ENCODE measurements around the gene FLT3.
"Not testable (repeated sequence)": the region's sequence is repeated elsewhere in the genome, so short reads cannot be mapped to it uniquely, and the experiment has no call there.

FLT3 gene

DNA sequence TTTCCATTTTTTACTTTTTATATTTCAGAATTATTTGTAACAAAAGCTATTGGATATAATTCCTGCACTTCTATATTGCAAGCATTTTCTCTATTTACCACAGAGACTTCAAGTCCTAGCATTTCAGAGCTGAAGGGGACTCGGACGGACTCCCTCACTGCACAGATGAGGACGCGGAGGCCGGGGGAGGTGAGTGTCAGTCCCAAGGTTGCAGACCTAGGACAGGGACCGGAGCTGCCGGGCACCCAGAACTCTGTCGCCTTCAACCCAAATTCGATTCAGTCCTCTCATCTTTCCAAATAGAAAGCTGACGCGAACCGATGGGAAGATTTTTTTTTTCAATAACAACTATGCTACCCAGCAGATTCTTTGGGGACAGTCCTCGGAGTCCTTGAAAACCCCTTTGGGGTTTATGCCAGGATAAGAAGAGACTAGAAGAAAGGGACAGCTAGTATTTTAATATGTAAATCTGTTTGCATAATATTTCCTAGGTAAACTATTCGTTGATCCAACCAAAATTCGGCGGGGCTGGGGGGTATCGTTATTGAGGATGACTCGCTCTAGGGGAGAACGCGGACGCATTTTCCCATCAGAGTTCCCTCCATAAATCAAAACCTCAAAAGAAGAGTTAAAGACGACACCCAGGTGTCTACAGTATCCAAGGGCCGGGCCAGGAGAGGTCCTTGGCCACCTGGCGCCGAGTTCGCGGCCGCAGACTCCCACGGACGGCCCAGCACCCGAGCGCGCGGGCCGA lies 803 bp downstream of the FLT3 start:
- no peak for DNase-seq

DNA sequence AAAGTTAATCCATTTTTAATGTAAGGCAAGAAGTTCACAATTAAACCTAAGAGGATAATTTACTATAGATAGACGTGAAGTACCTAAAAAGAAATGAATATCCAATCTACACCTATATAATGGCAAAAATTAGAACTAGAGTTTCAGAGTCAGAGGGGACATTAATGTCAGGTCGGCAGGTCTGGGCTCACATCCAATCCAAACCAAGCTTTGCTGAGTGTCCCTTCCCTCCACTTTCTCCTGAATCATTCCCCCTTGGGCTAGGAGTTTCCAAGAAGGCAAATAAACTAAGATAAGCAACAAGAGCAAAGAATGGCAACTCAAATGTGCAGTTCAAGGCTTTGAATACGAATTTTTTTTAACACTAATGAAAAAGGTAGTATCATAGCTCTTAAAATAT lies 2.9 kb downstream of the FLT3 start:
- DNase-seq, result no peak

DNA sequence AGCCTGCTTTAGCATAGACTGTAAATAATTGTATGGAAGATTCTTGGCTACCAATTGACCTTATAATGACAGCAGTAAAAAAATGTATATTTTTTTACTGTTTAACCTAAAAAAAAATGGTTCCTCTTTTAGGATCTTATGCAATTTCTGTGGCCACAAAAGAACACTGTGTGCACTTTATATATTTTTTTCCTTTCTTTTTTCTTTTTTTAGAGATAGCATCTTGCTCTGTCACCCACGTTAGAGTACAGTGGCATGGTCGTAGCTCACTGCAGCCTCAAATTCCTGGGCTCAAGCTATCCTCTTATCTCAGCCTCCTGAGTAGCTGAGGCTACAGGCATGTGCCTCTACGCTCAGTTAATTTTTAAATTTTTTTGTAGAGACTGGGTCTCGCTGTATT lies 6.1 kb downstream of the FLT3 start:
- no peak for DNase-seq

DNA sequence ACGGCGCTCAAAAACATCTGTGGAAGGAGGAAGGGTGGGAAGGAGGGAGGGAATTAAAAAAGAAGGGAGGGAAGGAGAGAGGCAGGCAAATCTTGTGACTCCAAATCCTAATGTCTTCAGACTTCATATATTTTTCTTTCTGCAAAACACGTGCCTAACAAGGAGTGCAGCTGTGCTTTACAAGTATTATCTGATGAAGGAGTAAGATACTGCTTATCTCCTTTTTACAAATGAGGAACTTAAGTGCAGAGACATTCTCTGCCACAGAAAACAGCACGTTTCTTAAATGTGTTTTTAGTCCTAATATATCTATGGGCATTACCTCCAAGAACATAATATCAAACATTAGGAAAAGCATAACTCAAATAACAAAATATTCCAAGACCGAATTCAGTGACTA lies 6.5 kb downstream of the FLT3 start:
- no peak for DNase-seq

DNA sequence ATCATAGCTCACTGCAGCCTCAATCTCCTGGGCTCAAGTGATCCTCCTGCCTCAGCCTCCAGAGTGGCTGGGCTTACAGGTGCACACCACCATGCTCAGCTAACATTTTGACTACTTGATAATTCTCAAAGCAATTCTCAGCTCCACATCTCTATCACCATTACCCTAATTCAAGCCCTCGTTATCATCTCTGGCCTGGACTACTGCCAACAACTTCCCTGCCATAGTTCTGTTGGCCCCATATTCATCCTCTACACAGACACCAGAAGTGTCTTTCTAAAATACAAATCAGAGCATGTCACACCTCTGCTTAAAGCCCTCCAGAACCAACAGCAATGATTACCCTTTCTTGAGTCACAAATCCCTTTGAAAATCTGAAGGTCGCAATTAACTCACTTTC lies 7.9 kb downstream of the FLT3 start:
- no peak for DNase-seq

DNA sequence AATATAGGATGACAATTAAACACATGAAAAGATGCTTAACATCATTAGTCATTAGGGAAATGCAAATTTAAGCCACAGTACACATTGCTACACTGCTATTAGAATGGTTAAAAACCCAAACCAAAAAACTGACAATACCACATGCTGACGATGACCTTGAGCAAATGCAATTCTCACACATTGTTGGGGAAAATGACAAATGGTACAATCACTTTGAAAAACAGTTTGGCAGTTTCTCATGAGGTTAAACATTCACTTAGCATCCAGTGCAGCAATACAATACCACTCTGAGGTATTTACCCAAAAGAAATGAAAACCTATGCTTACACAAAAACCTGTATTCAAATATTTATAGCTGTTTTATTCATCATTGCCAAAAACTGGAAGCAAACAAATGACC lies 11.3 kb downstream of the FLT3 start:
- no peak for DNase-seq

DNA sequence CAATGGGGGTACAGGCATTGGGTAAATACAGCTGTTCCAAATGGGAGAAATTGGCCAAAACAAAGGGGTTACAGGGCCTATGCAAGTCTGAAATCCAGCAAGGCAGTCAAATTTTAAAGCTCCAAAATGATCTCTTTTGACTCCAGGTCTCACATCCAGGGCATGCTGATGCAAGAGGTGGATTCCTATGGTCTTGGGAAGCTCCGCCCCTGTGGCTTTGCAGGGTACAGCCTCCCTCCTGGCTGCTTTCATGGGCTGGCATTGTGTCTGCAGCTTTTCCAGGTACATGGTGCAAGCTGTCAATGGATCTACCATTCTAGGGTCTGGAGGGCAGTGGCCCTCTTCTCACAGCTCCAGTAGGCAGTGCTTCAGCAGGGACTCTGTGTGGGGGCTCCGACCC lies 22.6 kb downstream of the FLT3 start:
- not testable (repeated sequence) for DNase-seq

DNA sequence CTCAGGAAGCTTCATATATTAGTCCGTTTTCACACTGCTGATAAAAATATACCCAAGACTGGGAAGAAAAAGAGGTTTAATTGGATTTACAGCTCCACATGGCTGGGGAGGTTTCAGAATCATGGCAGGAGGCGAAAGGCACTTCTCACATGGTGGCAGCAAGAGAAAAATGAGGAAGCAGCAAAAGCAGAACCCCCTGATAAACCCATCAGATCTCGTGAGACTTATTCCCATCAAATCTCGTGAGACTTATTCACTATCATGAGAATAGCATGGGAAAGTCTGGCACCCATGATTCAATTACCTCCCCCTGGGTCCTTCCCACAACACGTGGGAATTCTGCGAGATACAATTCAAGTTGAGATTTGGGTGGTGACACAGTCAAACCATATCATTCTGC lies 23.1 kb downstream of the FLT3 start:
- no peak for DNase-seq

DNA sequence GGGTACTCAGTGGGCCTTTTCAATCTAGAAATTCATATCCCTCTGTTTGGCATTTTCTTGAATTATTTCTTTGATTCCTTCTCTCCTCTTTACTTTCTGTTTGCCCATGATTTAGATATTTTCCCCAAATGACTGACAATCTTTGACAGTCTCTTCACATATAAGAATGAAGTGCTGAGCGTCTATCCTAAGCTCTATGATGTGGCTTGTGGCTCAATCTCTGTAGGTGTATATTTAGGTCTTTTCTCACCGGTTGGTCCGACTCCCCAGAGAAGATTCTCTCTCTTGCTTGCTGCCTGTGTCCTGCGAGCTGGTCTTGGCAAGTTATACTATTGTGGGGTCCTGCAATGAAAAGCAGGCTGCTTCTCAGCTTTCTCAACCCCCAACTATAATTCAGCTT lies 29.0 kb downstream of the FLT3 start:
- no peak for DNase-seq

DNA sequence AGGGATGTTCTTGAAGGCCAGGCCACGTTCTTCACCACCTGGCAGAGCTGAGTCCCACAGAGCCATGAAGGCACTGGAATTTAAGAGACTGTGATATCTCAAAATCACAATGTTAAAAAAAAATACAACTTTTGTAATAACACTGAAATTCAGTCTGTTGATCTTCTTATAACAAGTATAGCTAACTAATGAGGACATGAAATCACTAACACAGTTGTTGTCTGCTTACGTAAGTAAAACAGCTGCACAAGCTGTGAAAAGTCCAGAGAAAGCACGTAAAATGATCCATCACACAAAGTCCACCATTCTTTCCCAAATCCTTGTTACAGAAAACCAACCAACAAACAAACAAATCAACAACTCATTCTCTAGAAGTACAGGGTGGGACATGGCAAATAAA lies 32.9 kb downstream of the FLT3 start:
- no peak for DNase-seq

DNA sequence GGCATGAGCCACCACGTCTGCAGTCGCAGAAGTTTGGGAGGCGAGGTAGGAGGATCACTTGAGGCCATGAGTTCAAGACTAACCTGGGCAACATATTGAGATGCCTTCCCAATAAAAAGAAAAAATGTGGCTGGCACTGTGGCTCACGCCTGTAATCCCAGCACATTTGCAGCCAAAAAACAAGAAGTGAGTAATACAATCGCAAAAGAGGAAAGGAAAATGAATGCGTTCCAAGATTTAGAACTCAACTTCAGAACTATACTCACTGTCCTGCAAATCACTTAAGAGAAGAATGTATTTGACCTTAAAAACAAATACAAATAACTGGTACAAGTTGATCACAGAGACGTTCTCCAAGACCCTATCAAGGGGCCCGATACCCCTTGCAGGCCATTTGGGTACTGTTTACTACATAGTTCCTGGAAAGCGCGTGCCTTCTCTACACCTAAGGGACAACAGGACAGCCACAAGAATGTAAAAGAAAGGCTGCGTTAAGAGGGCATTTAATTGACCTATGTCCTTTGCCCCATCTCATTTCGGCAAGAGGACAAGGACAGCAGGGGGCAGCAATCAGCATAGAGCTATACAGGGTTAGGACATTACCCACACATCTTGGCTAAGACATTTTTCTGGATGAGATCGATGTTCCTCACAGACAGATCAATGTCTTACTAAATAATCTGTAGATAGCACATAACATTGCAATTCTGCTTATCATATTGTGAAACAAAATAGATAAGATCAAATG lies 41.3 kb downstream of the FLT3 start:
- DNase-seq, result peak; percentile 11 to 41

DNA sequence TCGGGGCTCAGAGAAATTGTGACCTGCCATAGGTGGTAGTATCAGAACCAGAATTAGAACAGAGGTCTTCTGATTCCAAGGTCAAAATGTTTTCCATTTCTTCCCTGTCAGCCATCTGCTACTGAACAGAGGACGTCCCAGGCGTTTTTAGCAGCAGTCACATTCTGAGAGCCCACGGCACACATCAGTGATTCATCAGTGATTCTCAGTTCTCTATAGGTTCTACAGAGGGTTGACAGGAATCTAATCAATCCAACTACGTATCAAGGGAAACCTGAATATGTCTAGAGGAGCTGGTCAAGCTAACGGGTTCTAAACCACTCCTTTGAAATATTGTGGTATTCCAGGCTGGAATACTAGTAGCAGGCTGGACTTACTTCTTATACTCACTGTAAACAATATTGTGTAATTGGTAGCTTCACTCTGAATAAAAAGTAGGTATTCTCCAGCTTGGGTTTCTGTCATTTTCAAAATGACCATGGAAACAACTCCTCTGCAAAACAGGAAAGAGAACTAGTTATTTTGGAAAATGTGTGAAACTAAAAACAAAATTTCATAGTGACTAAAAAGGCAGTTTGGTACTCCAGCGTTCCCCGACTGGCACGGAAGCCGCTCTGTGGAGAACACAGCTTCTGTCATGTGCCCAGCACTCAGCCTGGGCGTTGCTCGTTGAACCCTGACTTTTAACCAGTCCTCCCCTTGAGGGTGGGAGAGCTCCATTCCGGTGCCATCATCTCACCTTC lies 43.2 kb downstream of the FLT3 start:
- DNase-seq, result no peak

DNA sequence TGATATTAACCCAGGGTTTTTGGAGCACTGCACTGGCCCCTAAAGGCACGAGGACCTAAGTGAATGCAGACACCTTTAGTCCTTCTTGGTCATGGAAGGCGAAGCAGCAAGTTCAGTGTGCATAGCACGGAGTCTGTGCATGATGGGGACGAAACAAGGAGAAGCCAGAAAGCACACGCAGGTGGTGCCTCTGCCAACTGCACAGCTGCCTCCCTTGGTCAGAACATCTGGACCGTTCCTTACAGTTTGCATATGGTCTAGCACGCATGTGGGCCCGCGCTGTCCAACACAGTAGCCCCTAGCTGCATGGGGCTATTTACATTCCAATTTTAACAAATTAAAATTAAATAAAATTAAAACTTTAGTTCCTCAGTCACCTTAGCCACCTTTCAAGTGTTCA lies 44.0 kb downstream of the FLT3 start:
- DNase-seq, result no peak

DNA sequence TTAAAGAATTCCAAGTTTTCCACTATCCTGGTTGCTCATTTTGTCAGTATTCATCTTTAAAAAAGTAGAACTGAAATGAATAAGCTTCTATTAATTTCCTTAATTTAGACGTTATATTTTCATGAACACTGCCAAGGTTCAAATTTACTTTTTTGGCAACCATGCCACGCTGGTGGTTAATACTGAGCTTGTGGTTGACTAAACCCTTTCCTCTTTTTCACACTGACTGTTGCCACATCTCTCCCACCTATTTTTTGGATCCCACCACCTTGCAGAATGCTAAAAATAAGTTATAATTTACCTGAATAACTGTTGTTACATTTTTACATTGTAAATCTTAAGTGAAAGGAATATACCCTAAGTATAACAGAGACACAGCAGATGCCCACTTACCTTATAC lies 45.0 kb downstream of the FLT3 start:
- no peak for DNase-seq

DNA sequence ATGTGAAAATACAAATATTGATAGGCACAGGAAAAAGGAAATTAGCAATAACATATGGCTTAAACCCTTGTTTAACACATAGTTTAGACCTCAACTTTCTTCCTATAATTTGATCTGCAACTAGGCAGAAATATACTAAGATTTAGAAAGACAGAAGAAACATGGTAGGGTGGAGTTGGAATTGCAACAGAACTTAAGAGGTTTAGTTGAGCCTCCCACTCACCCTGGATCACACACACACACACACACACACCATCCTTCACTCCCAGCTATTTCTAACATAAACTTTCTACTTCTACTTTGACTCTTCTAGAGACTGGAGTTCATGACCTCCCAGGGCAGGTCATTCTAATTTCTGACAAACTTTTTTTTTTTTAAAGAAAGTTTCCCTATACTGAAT lies 47.4 kb downstream of the FLT3 start:
- no peak for DNase-seq

DNA sequence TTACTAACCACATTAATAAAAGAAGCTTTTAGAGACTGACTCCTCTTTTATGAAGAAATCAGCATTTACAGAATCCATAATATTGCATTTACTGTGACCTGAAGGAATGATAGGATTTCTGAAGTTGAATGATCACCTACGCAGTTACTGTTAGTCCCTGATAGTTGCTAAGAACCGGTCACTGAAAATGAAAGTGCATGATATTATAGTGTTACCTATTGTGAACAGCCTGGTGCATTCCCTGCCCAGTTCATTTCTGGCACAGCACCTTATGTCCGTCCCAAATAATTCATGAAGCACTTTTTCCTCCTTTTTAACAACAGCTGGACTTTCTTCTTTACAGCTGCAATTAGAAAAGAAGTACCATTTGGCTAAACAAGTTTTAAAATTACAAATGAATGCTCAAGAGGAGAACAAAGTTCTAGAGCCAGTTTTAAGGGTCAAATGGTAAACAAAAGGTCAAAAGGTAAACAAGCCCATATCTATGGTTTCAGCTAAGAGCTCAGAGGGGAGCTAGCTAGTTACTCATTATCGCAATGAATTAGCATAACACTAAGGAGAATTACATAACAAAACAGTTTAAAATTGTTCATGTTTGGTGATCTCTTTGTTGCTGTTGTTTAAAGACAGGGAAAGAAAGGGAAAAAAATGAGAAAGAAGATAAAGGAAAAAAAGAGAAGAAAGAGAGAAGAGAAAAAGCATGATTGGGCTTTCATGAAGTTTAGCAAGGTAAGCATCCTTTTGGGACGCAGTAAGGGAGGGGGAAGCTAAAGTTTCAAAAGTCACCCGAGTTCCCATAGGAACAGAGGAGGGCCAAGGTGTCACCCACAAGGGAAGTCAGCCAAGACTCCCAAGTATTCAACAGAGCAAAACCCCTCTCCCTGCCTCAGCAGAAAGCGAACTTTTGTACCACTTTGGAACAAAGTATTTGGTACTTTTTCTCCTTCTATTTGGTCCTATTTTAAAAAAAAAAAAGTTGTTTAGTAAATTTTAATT lies 50.2 kb downstream of the FLT3 start:
- DNase-seq, result no peak

DNA sequence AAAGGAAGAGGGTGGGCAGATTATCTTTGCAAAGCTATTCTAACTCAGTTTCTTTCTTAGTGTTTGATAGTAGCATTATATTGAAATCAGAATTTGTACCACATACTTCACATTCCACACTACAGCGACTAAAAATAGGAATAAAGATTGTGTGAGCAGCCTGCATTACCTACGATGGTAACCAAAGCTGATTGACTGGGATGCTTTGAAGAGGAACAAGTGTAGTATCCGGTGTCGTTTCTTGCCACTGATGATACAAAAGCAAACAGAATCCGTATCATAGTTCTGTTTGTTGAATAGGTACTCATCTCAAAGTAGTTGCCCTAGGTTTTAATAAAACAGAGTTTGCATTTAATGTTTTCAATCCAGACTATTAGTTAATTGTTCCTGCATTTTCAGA lies 51.2 kb downstream of the FLT3 start:
- DNase-seq, result no peak

DNA sequence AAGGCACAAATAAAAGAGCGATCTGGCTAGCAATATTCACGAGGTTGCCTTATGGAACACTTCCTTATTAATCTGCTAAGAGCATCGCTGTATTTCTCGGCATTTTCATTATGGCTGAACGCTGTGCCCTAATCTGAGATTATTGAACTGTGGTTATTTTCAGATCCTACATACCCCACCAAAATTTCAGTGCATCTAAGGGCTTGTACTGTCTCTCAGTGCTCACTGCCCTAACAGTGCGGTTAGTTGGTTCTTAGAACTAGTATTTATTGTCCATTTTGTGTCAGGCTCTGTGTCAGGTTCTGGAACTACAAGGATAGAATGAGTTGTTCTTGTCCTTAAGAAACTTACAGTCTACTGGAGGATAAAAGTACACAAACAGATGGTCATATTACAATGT lies 51.6 kb downstream of the FLT3 start:
- no peak for DNase-seq

DNA sequence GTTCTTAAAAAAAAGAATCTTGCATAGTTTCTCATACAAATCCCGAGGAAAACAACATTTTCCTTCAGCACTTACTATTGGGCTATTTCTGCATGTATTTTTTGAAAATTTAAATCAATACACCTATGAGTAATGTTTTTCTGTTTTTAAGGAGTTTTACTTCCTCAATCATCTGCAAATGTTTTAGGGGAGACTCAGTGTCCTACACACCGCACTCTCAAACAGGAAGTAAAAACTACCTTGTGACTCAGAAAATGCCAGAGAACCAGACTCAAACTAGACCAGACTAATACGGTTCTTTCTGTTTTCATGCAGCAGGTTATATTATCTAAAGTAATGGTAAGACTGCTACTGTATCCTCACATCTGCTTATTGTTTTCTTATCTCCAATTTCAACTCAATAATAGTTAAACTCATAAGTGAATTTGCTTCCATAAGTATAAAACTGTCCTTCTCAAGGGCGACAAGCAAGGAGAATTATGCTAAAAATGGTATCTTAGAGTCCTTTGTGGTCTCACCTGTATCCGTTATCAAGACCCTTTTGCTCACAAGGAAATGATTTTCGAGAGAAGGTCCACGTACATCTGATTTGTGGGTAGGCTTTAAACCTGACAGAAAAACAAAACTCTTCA lies 52.5 kb downstream of the FLT3 start:
- DNase-seq, result peak; percentile 7 to 19

DNA sequence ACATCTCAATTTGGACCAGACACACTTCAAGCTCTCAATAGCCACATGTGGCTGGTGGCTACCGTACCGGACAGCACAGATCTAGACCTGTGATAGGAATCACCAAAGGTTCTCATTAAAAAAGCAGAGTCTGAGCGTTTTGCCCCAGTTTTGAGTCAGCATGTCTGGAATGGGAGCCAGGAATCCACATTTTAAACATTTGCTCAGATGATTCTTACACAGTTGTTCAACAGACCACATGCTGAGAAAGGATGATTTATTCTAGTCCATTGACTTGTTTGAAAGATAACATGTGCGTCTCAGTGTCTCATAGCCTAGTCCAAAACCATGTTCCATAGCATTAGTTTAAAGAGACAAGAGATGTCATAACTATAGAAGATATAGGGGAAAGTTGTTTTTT lies 53.4 kb downstream of the FLT3 start:
- DNase-seq, result no peak

DNA sequence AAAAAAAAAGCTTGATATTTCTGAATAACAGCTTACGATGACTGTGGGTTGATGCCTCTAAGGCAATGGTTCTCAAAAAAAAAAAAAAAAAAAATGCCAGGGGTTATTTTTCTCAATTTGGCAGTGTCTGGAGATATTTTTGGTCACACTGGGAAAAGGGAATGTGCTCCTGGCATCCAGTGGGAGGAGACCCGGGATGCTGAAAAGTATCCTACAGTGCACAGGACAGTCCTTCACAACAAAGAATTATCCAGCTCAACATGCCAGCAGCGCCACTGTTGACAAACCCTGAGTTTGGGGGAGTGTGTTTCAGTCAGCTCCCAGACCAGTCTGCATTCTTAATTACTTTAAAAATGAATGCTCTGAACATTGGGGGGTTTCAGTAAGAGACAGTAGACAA lies 54.5 kb downstream of the FLT3 start:
- DNase-seq, result no peak

DNA sequence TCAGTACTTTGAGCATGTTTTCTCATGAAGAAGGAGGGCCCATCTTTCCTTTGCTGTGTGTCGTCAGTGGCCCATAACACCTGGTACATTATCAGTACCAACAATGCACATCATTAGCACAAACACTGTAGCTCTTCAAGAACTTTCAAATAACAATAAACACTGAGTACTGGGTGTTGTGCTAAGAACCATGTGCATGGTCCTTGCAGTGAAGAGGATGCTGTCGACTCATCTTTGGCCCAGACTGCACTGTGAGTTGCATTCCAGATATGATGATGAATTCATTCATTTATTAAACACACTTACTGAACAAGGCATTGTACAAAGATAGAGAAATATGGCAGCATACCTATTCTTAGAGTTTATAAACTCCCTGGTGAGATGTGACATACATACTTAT lies 55.8 kb downstream of the FLT3 start:
- DNase-seq, result no peak

Measured in CD4-positive, alpha-beta T cell treated with Interferon alpha-2 for 1 hour (primary cell).